Cardiac muscle cell (in vitro differentiated cells and primary cell): ENCODE results near the gene RPS6KA6. TPM values are rescaled to one million over a fixed set of nuclear protein-coding genes. Genes with fewer than 3 reads are reported as not detected.

Source experiments
- DNase-seq, 2 donors: peaks; one replicate each; pipeline versions ENCODE4 v3.0.0 to v3.0.0-alpha.2; 2010 to 2017; ENCODE audit warnings: low read depth in 1 of 2, low spot score in 1 of 2
- H3K27ac ChIP-seq: fragments of 200-600 bp; sonication (generic); 2 replicates; pipeline ENCODE4 v1.5.1; 2016
- H3K27me3 ChIP-seq: fragments of 200-600 bp; sonication (generic); 2 replicates; pipeline ENCODE4 v1.6.0; 2016; ENCODE audit warnings: control low read depth
- H3K36me3 ChIP-seq: fragments of 200-600 bp; sonication (generic); 2 replicates; pipeline ENCODE4 v1.5.1; 2016; ENCODE audit warnings: control low read depth
- H3K4me1 ChIP-seq: fragments of 200-600 bp; sonication (generic); 2 replicates; pipeline ENCODE4 v1.8.1; 2017; ENCODE audit warnings: low read depth, mild to moderate bottlenecking, mixed run types
- H3K4me3 ChIP-seq: fragments of 200-600 bp; sonication (generic); 2 replicates; pipeline ENCODE4 v1.5.1; 2016; ENCODE audit warnings: mild to moderate bottlenecking
- H3K9me3 ChIP-seq: fragments of 200-600 bp; sonication (generic); 2 replicates; pipeline ENCODE4 v1.5.1; 2017; ENCODE audit warnings: low read depth, mild to moderate bottlenecking, control low read depth
- CTCF ChIP-seq: IDR thresholded peaks from 2 replicates; pipeline ENCODE4 v1.5.1; 2012; ENCODE audit warnings: low read depth, mild to moderate bottlenecking, low read length
- polyA plus RNA-seq: library from polyadenylated mRNA; unstranded; fragments of >200 nt; fragmentation: Nextera tagmentation; extraction: Ambion mirVana; gene quantifications from 2 replicates; pipeline ENCODE4 v1.2.1, GENCODE V29; 2016
- total RNA-seq: library from RNA; depleted of rRNA; stranded (reverse); fragments of >200 nt; gene quantifications from 2 replicates; pipeline ENCODE4 v1.2.3, GENCODE V29; 2016

The RPS6KA6 gene
- total and polyA plus RNA-seq, 2 experiments from 2014 or later = 1.4 to 3.3 TPM

DNA sequence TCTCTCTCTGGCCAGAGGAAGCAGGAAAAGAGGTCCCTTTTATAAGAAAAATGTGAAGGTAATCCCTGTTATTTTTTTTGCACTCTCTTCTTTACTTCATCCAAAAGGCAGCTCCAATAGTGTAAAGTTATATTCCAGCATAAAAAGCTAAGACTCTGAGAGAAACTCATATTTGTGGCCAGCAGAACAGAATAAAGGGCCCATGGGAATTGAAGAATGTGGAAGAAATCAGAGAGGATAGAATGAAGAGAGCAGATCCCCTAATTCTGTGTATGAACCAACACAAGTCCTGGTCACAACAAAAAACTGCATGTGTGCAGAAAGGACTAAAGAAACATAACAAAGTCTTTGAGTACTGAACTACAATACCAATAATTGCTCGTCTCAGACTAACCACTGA is 22.3 kb downstream of the RPS6KA6 start:
- Histone ChIP-seq H3K9me3 (no peaks in the 10 kb centered on the region), H3K27me3 (no peaks in the 10 kb centered on the region), H3K4me1 (no peaks in the 10 kb centered on the region), H3K4me3 (no peak overlapping the region), H3K36me3 (no peaks in the 10 kb centered on the region), H3K27ac (no peak overlapping the region)
- DNase-seq = no peak
- TF ChIP-seq CTCF = no peak

GRCh38 chrX:84162401-84162800 is 25.6 kb downstream of the RPS6KA6 start:
- no peaks in the 10 kb centered on the region for H3K9me3 ChIP-seq
- no peak for DNase-seq
- H3K4me3 ChIP-seq = no peak overlapping the region
- H3K36me3 ChIP-seq = no peaks in the 10 kb centered on the region
- TF ChIP-seq CTCF = no peak
- H3K27me3 ChIP-seq = no peaks in the 10 kb centered on the region
- H3K4me1 ChIP-seq = no peaks in the 10 kb centered on the region
- no peak overlapping the region for H3K27ac ChIP-seq

GRCh38 chrX:84161641-84162040 is 26.4 kb downstream of the RPS6KA6 start:
- Histone ChIP-seq H3K36me3 (no peaks in the 10 kb centered on the region), H3K27me3 (no peaks in the 10 kb centered on the region), H3K9me3 (no peaks in the 10 kb centered on the region), H3K27ac (no peak overlapping the region), H3K4me3 (no peak overlapping the region), H3K4me1 (no peaks in the 10 kb centered on the region)
- no peak for TF ChIP-seq CTCF
- DNase-seq = no peak

DNA sequence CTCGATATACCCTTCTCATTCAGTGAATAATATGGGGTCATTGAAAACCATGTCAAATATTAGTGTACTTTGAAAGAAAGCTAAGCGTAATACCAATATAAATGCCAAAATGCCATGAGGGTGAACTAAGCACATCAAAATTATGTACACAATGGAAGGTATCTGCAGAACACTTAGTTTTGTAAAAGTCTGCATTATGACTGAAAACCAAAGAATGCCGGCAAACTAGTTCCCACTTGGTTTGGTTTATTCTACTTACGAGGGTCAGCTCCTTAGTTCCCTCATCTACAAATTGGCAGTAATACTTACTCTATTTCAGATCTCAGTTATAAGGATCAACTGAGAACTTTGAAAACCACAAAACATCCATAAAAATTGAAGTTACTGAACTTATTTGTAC is 27.3 kb downstream of the RPS6KA6 start:
- Histone ChIP-seq H3K36me3 (no peaks in the 10 kb centered on the region), H3K4me3 (no peak overlapping the region), H3K4me1 (no peaks in the 10 kb centered on the region), H3K9me3 (no peaks in the 10 kb centered on the region), H3K27me3 (no peaks in the 10 kb centered on the region), H3K27ac (no peak overlapping the region)
- no peak for TF ChIP-seq CTCF
- no peak for DNase-seq

GRCh38 chrX:84156821-84157220 is 31.2 kb downstream of the RPS6KA6 start:
- H3K4me3 ChIP-seq = no peak overlapping the region
- H3K9me3 ChIP-seq = no peaks in the 10 kb centered on the region
- H3K27me3 ChIP-seq = no peaks in the 10 kb centered on the region
- no peaks in the 10 kb centered on the region for H3K4me1 ChIP-seq
- no peak overlapping the region for H3K27ac ChIP-seq
- no peaks in the 10 kb centered on the region for H3K36me3 ChIP-seq
- DNase-seq = no peak
- no peak for TF ChIP-seq CTCF

DNA sequence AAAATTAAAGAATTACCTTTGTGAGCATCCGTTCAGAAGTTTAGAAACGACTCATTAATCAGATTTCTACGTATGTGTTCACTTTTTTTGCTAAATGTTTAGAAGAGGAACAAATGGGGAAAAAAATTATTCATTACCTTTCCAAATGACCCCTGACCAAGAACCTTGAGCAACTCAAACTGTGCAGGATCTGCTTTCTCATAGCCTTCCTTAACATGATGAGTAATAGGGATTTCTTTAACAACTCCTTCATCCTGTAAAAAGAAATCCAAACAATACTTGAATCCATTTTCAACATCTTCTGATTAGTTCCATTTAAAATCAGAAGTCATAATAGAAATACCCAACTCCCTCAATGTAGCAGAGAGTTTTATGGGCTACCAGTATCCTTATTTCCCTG is 32.1 kb downstream of the RPS6KA6 start:
- no peak for DNase-seq
- H3K27ac ChIP-seq = no peak overlapping the region
- H3K27me3 ChIP-seq = no peaks in the 10 kb centered on the region
- H3K4me3 ChIP-seq = no peak overlapping the region
- no peaks in the 10 kb centered on the region for H3K9me3 ChIP-seq
- H3K4me1 ChIP-seq = no peaks in the 10 kb centered on the region
- TF ChIP-seq CTCF = no peak
- H3K36me3 ChIP-seq = no peaks in the 10 kb centered on the region
